ENCODE data around the gene MELTF.

MELTF gene

DNA sequence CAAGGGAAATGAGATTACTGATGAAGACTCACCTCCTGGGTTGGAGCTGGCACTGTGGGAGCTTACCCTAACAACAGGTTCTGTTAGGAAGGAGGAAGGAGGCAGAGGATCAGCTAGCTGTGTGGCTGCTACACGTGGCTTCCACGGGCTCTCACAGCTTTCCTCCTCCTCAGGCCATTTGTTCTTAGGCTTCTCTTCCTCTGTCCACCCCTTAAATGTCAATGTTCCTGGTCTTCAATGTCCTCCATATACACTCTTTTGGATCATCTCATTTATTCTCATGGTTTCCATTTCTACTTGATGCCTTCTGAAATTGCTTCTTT is 66.0 kb downstream of the MELTF start:
- Histone ChIP-seq H3K9me3 (ENCODE audit: control insufficient read depth, insufficient read depth, low read depth, low read length) (no peaks in the 10 kb centered on the region), H3K4me1 (ENCODE audit: control insufficient read depth, insufficient read depth, low read length) (no peaks in the 10 kb centered on the region), H3K27me3 (ENCODE audit: control insufficient read depth, insufficient read depth, low read length) (peaks cover 49% of the 10 kb centered on the region), H3K36me3 (ENCODE audit: control insufficient read depth, insufficient read depth, low read length) (no peaks in the 10 kb centered on the region), H3K4me3 (ENCODE audit: low read depth, low read length) (no peak overlapping the region), H3K27ac (ENCODE audit: low read depth, low read length) (no peak overlapping the region), H3K9ac (ENCODE audit: low read length) (no peak overlapping the region)

DNA sequence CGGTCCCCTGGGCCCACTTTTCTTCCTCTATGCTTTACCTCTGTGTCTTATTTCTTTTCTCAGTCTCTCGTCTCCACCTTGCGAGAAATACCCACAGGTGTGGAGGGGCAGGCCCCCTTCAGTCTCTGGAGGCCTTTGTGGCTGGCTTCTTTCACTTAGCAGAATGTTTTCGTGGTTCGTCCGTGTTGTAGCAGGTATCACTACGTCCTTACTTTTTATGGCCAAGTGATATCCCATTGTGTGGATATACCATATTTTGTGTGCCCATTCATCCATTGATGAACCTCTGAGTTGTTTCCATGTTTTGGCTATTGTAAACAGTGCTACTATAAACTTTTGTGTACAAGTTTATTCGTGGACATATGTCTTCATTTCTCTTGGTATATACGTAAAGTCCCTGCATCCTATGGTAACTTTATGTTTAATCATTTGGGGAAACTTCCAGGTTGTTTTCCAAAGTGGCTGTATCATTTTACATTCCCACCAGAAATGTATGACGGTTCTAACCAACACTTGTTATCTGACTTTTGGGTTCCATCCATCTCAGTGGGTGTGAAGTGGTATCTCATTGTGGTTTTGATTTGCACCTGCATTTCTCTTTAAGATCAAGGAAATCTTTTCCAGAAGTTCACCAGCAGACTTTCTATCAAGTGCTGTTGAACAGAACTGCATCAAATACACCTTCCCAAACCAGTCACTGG is 66.5 kb downstream of the MELTF start:
- Histone ChIP-seq H3K36me3 (ENCODE audit: control insufficient read depth, insufficient read depth, low read length) (no peaks in the 10 kb centered on the region), H3K27ac (ENCODE audit: low read depth, low read length) (no peak overlapping the region), H3K4me3 (ENCODE audit: low read depth, low read length) (no peak overlapping the region), H3K9me3 (ENCODE audit: control insufficient read depth, insufficient read depth, low read depth, low read length) (no peaks in the 10 kb centered on the region), H3K27me3 (ENCODE audit: control insufficient read depth, insufficient read depth, low read length) (peaks cover 44% of the 10 kb centered on the region), H3K4me1 (ENCODE audit: control insufficient read depth, insufficient read depth, low read length) (no peaks in the 10 kb centered on the region), H3K9ac (ENCODE audit: low read length) (no peak overlapping the region)

GRCh38 chr3:196962108-196962929 is 67.3 kb downstream of the MELTF start:
- Histone ChIP-seq H3K9me3 (ENCODE audit: control insufficient read depth, insufficient read depth, low read depth, low read length) (no peaks in the 10 kb centered on the region), H3K4me1 (ENCODE audit: control insufficient read depth, insufficient read depth, low read length) (no peaks in the 10 kb centered on the region), H3K4me3 (ENCODE audit: low read depth, low read length) (no peak overlapping the region), H3K9ac (ENCODE audit: low read length) (no peak overlapping the region), H3K36me3 (ENCODE audit: control insufficient read depth, insufficient read depth, low read length) (no peaks in the 10 kb centered on the region), H3K27ac (ENCODE audit: low read depth, low read length) (no peak overlapping the region), H3K27me3 (ENCODE audit: control insufficient read depth, insufficient read depth, low read length) (peaks cover 37% of the 10 kb centered on the region)

DNA sequence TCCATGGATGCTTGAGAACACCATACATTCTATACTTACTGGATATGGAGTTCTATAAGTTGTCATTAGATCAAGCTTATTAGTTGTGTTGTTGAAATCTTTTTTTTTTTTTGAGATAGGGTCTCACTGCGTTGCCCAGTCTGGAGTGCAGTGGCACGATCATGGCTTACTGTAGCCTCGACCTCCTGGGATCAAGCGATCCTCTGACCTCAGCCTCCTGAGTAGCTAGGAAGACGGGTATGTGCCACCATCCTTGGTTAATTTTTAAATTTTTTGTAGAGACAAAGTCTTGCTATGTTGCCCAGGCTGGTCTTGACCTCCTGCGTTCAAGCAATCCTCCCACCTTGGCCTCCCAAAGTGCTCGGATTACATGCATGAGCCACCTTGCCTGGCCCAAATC is 74.8 kb downstream of the MELTF start:
- no peaks in the 10 kb centered on the region for H3K4me1 ChIP-seq (ENCODE audit: control insufficient read depth, insufficient read depth, low read length)
- H3K36me3 ChIP-seq (ENCODE audit: control insufficient read depth, insufficient read depth, low read length), result no peaks in the 10 kb centered on the region
- no peak overlapping the region for H3K27ac ChIP-seq (ENCODE audit: low read depth, low read length)
- no peak overlapping the region for H3K4me3 ChIP-seq (ENCODE audit: low read depth, low read length)
- no peaks in the 10 kb centered on the region for H3K27me3 ChIP-seq (ENCODE audit: control insufficient read depth, insufficient read depth, low read length)
- no peak overlapping the region for H3K9ac ChIP-seq (ENCODE audit: low read length)
- no peaks in the 10 kb centered on the region for H3K9me3 ChIP-seq (ENCODE audit: control insufficient read depth, insufficient read depth, low read depth, low read length)

Measured in HUES6 (cell line).